GM12874 (cell line): ENCODE data around the gene OR5L1.

Source experiments
- TF ChIP-seq, protein P1 (sequence below): IDR thresholded peaks from 2 replicates; pipeline ENCODE4 v1.5.1; 2011; ENCODE audit warnings: low read depth, mild to moderate bottlenecking, control low read depth, low read length, moderate library complexity; ENCODE audit not compliant: insufficient read depth

The OR5L1 gene

DNA sequence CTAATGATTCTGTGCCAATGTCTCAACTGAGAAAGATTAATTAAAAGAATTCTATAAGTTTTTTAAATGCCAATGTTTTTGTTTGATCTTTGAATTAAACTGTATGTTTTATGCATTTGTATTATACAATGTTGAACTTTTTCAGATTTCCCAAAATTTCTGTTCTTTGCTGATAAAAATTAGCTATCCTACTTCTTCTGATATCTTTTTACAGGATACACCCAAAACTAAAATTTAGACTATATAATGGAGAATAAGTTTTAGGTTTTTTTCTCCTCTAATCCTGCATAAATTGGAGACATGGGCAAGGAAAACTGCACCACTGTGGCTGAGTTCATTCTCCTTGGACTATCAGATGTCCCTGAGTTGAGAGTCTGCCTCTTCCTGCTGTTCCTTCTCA lies 15.8 kb downstream of the OR5L1 start, which contains the start of gene OR5L2:
Gene OR5L2 (plus strand): TSS at position 301 of the 400 bp plus-strand sequence. CDS start 0 bp downstream, at position 301.
- TF ChIP-seq, protein P1, sequence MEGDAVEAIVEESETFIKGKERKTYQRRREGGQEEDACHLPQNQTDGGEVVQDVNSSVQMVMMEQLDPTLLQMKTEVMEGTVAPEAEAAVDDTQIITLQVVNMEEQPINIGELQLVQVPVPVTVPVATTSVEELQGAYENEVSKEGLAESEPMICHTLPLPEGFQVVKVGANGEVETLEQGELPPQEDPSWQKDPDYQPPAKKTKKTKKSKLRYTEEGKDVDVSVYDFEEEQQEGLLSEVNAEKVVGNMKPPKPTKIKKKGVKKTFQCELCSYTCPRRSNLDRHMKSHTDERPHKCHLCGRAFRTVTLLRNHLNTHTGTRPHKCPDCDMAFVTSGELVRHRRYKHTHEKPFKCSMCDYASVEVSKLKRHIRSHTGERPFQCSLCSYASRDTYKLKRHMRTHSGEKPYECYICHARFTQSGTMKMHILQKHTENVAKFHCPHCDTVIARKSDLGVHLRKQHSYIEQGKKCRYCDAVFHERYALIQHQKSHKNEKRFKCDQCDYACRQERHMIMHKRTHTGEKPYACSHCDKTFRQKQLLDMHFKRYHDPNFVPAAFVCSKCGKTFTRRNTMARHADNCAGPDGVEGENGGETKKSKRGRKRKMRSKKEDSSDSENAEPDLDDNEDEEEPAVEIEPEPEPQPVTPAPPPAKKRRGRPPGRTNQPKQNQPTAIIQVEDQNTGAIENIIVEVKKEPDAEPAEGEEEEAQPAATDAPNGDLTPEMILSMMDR = no peak

DNA sequence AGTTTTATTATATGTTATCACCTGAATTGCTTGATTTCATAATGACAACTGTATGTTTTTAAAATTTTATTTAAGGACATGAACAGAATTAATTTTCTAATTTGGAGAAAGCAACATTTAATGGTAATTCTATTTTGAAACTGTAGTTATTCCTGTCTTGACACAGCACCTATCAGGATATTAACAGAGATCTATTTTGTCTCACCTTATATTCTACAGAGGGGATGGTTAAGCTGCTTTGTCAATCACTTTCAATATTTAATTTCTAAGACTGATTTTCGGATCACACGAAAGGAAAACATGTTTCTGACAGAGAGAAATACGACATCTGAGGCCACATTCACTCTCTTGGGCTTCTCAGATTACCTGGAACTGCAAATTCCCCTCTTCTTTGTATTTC lies 27.3 kb downstream of the OR5L1 start, which contains the start of gene OR5D16:
Gene OR5D16 (plus strand): TSS at position 301 of the 400 bp plus-strand sequence. CDS start 0 bp downstream, at position 301.
- TF ChIP-seq, protein P1 = no peak

DNA sequence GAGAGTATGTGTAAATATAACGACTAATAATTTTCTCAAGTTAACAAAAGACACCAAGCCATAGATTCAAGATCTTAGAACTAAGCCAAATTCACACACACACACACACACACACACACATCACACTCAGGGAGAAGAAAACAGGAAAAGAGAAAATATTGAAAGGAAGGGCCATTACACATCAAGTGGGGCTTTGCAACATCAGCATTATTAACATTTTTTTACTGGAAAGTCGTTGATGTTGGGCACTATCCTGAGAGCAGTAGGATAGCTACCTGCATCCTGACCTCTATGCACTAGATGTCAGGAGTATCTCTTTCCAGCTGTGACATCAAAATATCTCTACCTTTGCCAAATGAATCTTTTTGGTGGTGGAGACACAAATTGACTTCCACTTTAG lies 36.3 kb downstream of the OR5L1 start:
- TF ChIP-seq, protein P1 = no peak

DNA sequence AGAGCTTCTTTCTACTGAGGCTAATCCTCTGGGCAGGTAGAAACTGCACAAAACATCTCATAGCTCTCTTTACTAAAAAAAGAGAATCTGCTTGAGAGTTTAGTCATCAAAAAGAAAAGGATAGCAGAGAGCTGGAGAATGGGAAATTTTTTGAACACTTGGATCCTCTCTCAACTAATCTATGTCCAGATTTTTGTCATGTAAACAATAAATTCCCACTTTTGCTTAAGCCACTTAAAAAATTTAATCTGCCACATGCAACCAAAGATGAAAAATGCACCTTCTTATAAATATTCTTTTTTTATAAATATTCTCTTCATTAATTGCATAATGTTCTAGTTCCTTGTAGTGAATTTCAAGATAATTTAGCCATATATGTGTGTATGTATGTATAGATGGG lies 37.9 kb downstream of the OR5L1 start:
- TF ChIP-seq, protein P1 = no peak

DNA sequence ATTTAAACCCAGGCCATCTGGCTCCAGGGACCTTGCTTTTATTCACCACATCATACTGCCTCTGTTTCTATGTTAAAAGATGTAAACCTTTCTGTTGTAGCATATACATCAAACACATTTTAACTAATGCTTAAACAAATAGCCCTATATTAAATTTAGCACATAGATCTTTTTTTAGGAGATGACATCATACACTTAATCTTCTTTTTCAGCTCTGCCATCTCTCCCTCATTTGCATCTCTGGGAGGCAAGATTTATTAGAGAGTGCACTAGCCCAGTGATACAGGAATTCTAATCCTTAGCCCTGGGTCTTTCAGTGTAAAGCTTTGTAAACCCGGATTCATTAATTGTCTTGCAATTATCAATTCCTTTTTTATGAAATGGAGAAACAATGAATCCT lies 41.0 kb downstream of the OR5L1 start:
- TF ChIP-seq, protein P1 = no peak

DNA sequence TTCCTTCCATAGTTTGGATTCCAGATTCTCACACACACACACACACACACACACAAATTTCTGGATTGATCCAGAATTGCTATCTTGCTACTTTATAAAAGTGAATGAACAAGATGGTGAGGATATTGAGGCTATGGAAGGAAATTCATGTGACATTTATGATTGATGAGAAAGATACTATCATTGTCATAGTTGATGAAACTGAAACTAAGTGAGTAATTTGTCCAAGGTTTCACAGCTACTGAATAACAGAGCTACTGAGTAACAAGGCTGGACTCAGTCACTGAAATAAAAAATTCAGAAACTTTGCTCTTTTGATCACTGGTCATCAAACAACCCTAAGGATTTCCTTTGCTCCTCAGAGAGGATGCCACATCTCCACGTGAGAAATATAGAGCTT lies 43.5 kb downstream of the OR5L1 start:
- TF ChIP-seq, protein P1 = no peak
